GM23248 (cell line): ENCODE data around the gene SOWAHC. TPM values are rescaled to one million over a fixed set of nuclear protein-coding genes. Genes with fewer than 3 reads are reported as not detected.

ENCODE experiments used
- DNase-seq: peaks from one replicate; pipeline ENCODE4 v3.0.0-alpha.2; 2015
- H2AFZ ChIP-seq: fragments of 200-600 bp; sonication (generic); 2 replicates; pipeline ENCODE4 v1.6.1; 2016; ENCODE audit warnings: antibody characterized with exemption
- H3F3A ChIP-seq: fragments of 200-600 bp; sonication (generic); 2 replicates; pipeline ENCODE4 v1.6.1; 2016; ENCODE audit warnings: mild to moderate bottlenecking, antibody characterized with exemption, mixed run types; ENCODE audit not compliant: insufficient read depth
- H3K27ac ChIP-seq: fragments of 200-600 bp; sonication (generic); 2 replicates; pipeline ENCODE4 v1.5.1; 2016; ENCODE audit warnings: mild to moderate bottlenecking
- H3K27me3 ChIP-seq: fragments of 200-600 bp; sonication (generic); replicated peaks from 2 replicates; pipeline ENCODE4 v1.6.1; 2016; ENCODE audit warnings: mild to moderate bottlenecking; ENCODE audit not compliant: insufficient read depth
- H3K36me3 ChIP-seq: fragments of 200-600 bp; sonication (generic); 2 replicates; pipeline ENCODE4 v1.6.1; 2016; ENCODE audit warnings: low read depth, mild to moderate bottlenecking
- H3K4me1 ChIP-seq: fragments of 200-600 bp; sonication (generic); 2 replicates; pipeline ENCODE4 v1.6.1; 2016; ENCODE audit warnings: mild to moderate bottlenecking; ENCODE audit not compliant: insufficient read depth
- H3K4me2 ChIP-seq: fragments of 200-600 bp; sonication (generic); one replicate; pipeline ENCODE4 v1.6.1; 2016; ENCODE audit warnings: mild to moderate bottlenecking; ENCODE audit not compliant: unreplicated experiment
- H3K4me3 ChIP-seq: fragments of 200-600 bp; sonication (generic); 2 replicates; pipeline ENCODE4 v1.5.1; 2016; ENCODE audit warnings: mild to moderate bottlenecking
- H3K79me2 ChIP-seq: fragments of 200-600 bp; sonication (generic); 2 replicates; pipeline ENCODE4 v1.6.1; 2016; ENCODE audit warnings: mild to moderate bottlenecking; ENCODE audit not compliant: insufficient read depth
- H3K9ac ChIP-seq: fragments of 200-600 bp; sonication (generic); 2 replicates; pipeline ENCODE4 v1.6.1; 2016; ENCODE audit warnings: mild to moderate bottlenecking
- H3K9me2 ChIP-seq: fragments of 200-600 bp; sonication (generic); 2 replicates; pipeline ENCODE4 v1.6.1; 2016; ENCODE audit warnings: mixed run types, mild to moderate bottlenecking, moderate library complexity; ENCODE audit not compliant: insufficient read depth
- H3K9me3 ChIP-seq: fragments of 200-600 bp; sonication (generic); one replicate; pipeline ENCODE4 v1.6.1; 2017; ENCODE audit warnings: low read depth
- H4K20me1 ChIP-seq: fragments of 200-600 bp; sonication (generic); 2 replicates; pipeline ENCODE4 v1.6.0; 2016; ENCODE audit not compliant: insufficient read depth
- EZH2 ChIP-seq: fragments of 200-600 bp; sonication (generic); IDR thresholded peaks from 2 replicates; pipeline ENCODE4 v1.6.1; 2018; ENCODE audit warnings: antibody characterized with exemption, mild to moderate bottlenecking; ENCODE audit not compliant: insufficient read depth, poor library complexity, severe bottlenecking
- EZH2phosphoT487 ChIP-seq: fragments of 200-600 bp; sonication (generic); IDR thresholded peaks from 2 replicates; pipeline ENCODE4 v1.6.1; 2018; ENCODE audit warnings: antibody characterized with exemption, moderate library complexity, mild to moderate bottlenecking, low read depth; ENCODE audit not compliant: insufficient read depth
- WGBS, 2 experiments: methylation state at CpG; one replicate each; pipeline ENCODE4 v1.1.6; 2015 to 2017; ENCODE audit warnings: low lambda C conversion rate in 2 of 2, low coverage in 1 of 2; ENCODE audit errors: missing lambda C conversion rate in 2 of 2; 5-methylcytosine and 5-hydroxymethylcytosine counted together
- in situ Hi-C: fragments of 300-500 bp; cut with MboI; formaldehyde crosslinking; loops from 2 replicates; pipeline ENCODE4 v1.15.0; 2020
- polyA plus RNA-seq: library from polyadenylated mRNA; unstranded; fragments of >200 nt; fragmentation: Nextera tagmentation; extraction: Ambion mirVana; gene quantifications from 2 replicates; pipeline ENCODE4 v1.2.1, GENCODE V29; 2016
- total RNA-seq: library from RNA; depleted of rRNA; stranded (reverse); fragments of >200 nt; shearing (Covaris generic); gene quantifications from 2 replicates; pipeline ENCODE4 v1.2.3, GENCODE V29; 2014; rRNA removed

SOWAHC gene
- total and polyA plus RNA-seq, 2 experiments from 2014 or later: 19.8 to 46.0 TPM

DNA sequence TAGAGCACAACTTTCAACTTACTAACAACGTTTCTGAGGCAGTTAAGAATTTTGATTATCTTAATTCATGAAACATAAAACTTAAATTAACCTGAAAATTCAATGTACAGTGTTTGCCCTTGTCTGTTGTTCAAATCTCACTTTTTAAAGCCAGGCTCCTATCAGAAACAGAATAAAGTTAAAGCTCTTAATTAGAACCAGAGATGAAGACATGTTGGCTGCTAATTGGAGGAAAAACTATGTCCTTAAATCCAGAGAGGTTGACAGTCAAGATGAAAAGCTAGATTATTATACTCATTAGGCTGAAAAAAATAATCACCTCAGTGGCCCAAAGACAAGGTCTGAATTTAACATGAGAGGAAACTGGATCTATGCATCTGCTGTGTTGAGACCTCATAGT lies 52.3 kb downstream of the SOWAHC start:
- no peaks in the 10 kb centered on the region for H3K9me2 ChIP-seq
- no peaks in the 10 kb centered on the region for H3K36me3 ChIP-seq
- no peak overlapping the region for H3K27ac ChIP-seq
- 11 to 17% methylated on average over 1 of the region's 1 CpG for WGBS, 2 experiments
- TF ChIP-seq EZH2phosphoT487: no peak
- no peak for TF ChIP-seq EZH2
- no peaks in the 10 kb centered on the region for H3K9me3 ChIP-seq
- in situ Hi-C loops: no loop called here
- H3K27me3 ChIP-seq: no peaks in the 10 kb centered on the region
- H3K4me2 ChIP-seq: no peak overlapping the region
- no peaks in the 10 kb centered on the region for H3K79me2 ChIP-seq
- no peak overlapping the region for H3K4me3 ChIP-seq
- H2AFZ ChIP-seq: no peak overlapping the region
- DNase-seq: no peak
- H3F3A ChIP-seq: peaks cover 19% of the 10 kb centered on the region
- H4K20me1 ChIP-seq: no peaks in the 10 kb centered on the region
- H3K9ac ChIP-seq: no peak overlapping the region
- peaks cover 22% of the 10 kb centered on the region for H3K4me1 ChIP-seq

Other genes with a start within 250 kb of the SOWAHC start
- 129 and 152 TPM in 2 replicates for gene SEPTIN10, start 398 bp upstream of the SOWAHC start, total RNA-seq
- 142 and 144 TPM in 2 replicates for gene SEPTIN10, start 398 bp upstream of the SOWAHC start, polyA plus RNA-seq
- gene RGPD5, start 179.9 kb downstream of the SOWAHC start, total RNA-seq: 14.6 and 30.4 TPM in 2 replicates
- 5.6 and 7.8 TPM in 2 replicates for gene RGPD5, start 179.9 kb downstream of the SOWAHC start, polyA plus RNA-seq